NCI-H345 (cell line): ENCODE measurements around the gene EPHB3.
A peak's percentile ranks its signal among the peaks of the same experiment; 100 is the strongest.

Experiments used
- DNase-seq: peaks from one replicate; lab custom pipeline; 2025; lab: John Stamatoyannopoulos, UW

The EPHB3 gene

GRCh38 chr3:184543843-184544512, 17.6 kb upstream of the EPHB3 start:
- peak; percentile 90 for DNase-seq

GRCh38 chr3:184544513-184544861, 17.1 kb upstream of the EPHB3 start:
- DNase-seq, result no peak

GRCh38 chr3:184545769-184546168, 15.8 kb upstream of the EPHB3 start:
- no peak for DNase-seq

- no peak for DNase-seq
These were observed 15.3 kb upstream of the EPHB3 start for GRCh38 chr3:184546252-184546651.

GRCh38 chr3:184549796-184550577, 11.6 kb upstream of the EPHB3 start:
- no peak for DNase-seq

- DNase-seq, result no peak
These were observed 10.5 kb upstream of the EPHB3 start for GRCh38 chr3:184551103-184551502.

GRCh38 chr3:184551614-184552256, 9.8 kb upstream of the EPHB3 start:
- no peak for DNase-seq

- no peak for DNase-seq
These were observed 9.3 kb upstream of the EPHB3 start for GRCh38 chr3:184552296-184552695.

GRCh38 chr3:184552863-184553262, 8.7 kb upstream of the EPHB3 start:
- no peak for DNase-seq

- no peak for DNase-seq
These were observed 8.2 kb upstream of the EPHB3 start for GRCh38 chr3:184553385-184553784.

GRCh38 chr3:184554461-184554860, 7.1 kb upstream of the EPHB3 start:
- DNase-seq, result no peak

- no peak for DNase-seq
These were observed 4.8 kb upstream of the EPHB3 start for GRCh38 chr3:184556582-184557347.

- no peak for DNase-seq
These were observed 4.1 kb upstream of the EPHB3 start for GRCh38 chr3:184557348-184557950.

- no peak for DNase-seq
These were observed 2.9 kb upstream of the EPHB3 start for GRCh38 chr3:184558726-184559125.

GRCh38 chr3:184559336-184559735, 2.2 kb upstream of the EPHB3 start:
- DNase-seq, result peak; percentile 96

GRCh38 chr3:184560531-184560930, 1.1 kb upstream of the EPHB3 start:
- no peak for DNase-seq

GRCh38 chr3:184561913-184562877, 610 bp downstream of the EPHB3 start:
- peak; percentile 49 for DNase-seq

- no peak for DNase-seq
These were observed 1.4 kb downstream of the EPHB3 start for GRCh38 chr3:184562878-184563560.

- DNase-seq, result no peak
These were observed 2.0 kb downstream of the EPHB3 start for GRCh38 chr3:184563561-184563925.

GRCh38 chr3:184563941-184564684, 2.5 kb downstream of the EPHB3 start:
- DNase-seq, result no peak
